Testis (tissue), 2 donors: ENCODE measurements around the gene PLXDC1.

Source experiments
- CTCF ChIP-seq, 3 experiments: fragments of 450-650 bp in 2 of 3; fragments of 200-600 bp in 1 of 3; sonication (generic) in 1 of 3; IDR thresholded peaks; one replicate each; pipeline ENCODE4 v1.5.1; 2016 to 2019; ENCODE audit warnings: antibody characterized with exemption in 3 of 3, mild to moderate bottlenecking in 2 of 3, moderate library complexity in 1 of 3
- POLR2A ChIP-seq: fragments of 450-650 bp; IDR thresholded peaks from one replicate; pipeline ENCODE4 v1.6.1; 2017; ENCODE audit warnings: antibody characterized with exemption, mild to moderate bottlenecking, moderate library complexity

- no peak for TF ChIP-seq CTCF (IDR thresholded peaks at IDR 0.05)
- no peak for TF ChIP-seq POLR2A
Observed at GRCh38 chr17:39115135-39115534, 36.3 kb downstream of the PLXDC1 start.
